Middle frontal gyrus (tissue), 1 donor: ENCODE data around the gene CHRND.

ENCODE experiments used
- DNase-seq: peaks from one replicate; pipeline ENCODE4 v3.0.0-alpha.2; 2015; ENCODE audit warnings: low spot score; ENCODE audit errors: extremely low spot score

Gene CHRND

DNA sequence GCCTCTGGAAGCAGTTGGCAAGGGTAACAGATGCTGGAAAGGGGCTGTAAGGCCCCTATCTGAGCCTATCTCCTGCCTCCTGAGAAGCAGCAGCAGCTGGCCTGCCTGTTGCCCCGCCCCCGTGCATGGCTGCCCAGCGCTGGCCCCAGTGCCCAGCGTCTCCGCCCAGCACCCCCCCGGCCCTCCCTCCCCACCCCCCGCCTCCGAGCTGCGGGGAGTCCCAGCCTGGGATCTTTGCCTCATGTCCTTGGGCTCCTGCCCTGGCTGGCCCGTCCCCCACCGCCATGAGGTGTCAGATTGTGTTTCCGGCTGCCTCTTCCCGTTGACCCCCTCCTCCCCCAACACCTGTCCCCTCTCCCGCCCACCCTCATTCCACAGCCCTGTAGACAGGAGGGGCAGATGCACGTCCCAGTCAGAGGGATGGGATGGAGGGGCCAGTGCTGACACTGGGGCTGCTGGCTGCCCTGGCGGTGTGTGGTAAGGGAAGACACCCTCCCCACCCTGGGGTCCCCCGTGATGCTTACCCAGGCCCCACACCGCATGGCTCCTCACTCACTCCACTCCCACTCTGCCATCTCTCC, at the start of gene CHRND:
TSS of gene CHRND (plus strand) at position 370 of the 581 bp plus-strand sequence. CDS start at position 426, 56 bp downstream.
- no peak for DNase-seq

DNA sequence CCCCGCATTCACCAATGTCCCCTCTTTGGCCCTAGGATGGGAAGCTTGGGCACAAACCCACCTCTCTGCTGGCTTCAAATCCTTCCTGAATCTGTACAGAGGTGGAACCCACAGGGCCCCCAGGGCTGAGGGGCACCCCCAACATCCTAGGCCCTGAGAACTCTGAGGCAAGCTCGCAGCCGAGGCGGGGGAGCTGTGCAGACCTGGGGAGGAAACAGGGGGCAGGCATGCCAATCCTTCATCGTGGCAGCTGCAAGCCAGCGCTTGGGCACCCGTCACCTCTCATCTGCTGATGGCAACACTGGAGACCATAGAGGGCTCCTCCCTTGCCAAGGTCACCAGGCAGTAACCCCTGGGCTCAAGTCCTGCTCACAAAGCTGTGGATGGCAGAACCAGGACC, 49.2 kb upstream of the CHRND start:
- no peak for DNase-seq

DNA sequence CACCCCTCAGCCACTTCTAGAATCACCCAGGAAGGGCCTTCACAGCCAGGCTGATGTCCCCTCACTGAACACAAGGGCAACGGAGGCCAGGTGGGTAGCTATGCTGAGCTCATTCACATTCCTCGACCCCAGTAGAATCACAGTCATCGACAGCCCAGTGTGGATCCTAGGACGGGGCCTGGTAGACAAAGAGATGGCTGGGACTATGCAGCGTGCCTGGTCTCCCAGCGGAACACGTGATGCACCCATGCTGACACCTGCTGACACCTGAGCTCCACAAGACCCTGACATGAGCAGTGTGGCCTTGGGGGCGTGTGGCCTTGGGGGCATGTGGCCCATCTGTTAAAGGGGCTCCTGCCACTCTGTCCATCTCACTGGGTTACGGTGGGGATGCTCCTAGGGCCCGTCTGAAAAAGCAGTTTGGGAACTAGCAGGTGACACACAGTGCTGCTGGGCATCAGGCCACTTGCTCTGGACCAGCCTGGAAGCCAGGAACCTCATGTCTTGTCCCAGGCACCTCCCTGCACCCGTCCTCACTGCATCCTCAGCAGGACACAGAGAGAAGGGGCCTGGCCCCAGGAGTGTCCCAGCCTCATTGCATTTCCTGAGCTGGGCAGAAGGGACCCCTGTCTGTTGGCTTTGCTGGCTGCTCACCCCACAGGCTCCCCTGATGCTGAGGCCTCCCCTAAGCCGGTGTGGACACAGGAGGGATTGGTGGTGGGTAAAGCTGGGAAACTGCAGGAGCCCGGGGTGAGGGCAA, 48.0 kb upstream of the CHRND start:
- DNase-seq: no peak

DNA sequence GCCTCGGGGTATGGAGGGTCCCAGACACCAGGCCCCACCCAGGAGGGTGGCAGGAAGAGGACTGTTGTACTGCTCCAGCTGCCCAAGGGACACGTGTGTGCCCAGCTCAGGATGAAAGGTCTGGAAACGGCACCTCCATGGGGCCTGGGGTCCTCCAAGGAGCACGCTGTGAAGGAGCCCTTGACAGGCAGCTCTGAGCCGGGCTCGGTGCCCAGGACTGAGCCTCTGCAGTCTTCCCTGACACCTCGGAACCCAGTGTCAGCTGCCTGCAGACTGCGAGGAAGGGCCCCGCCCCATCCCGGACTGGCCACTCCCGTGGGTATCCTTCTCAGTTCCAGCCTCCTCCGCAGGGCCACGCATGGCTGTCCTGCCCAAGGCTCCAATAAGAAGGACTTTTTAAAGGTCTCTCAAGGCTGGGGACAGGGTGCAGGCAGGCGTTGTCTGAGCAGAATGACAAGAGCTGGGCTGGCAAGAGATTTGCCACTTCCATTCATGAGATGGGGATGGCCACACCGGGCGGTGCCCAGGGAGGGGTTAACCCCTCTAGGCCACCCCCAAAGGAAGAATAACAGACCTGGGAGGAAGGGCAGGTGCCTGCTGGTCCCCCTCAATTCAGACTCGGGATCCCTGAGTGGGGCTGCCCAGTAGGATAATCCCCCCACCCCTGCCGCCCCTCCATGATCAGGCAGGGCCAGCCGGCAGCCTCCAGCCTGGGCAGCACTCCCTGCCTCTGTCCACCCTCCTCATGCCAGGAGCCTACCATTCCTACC, 47.2 kb upstream of the CHRND start:
- no peak for DNase-seq

DNA sequence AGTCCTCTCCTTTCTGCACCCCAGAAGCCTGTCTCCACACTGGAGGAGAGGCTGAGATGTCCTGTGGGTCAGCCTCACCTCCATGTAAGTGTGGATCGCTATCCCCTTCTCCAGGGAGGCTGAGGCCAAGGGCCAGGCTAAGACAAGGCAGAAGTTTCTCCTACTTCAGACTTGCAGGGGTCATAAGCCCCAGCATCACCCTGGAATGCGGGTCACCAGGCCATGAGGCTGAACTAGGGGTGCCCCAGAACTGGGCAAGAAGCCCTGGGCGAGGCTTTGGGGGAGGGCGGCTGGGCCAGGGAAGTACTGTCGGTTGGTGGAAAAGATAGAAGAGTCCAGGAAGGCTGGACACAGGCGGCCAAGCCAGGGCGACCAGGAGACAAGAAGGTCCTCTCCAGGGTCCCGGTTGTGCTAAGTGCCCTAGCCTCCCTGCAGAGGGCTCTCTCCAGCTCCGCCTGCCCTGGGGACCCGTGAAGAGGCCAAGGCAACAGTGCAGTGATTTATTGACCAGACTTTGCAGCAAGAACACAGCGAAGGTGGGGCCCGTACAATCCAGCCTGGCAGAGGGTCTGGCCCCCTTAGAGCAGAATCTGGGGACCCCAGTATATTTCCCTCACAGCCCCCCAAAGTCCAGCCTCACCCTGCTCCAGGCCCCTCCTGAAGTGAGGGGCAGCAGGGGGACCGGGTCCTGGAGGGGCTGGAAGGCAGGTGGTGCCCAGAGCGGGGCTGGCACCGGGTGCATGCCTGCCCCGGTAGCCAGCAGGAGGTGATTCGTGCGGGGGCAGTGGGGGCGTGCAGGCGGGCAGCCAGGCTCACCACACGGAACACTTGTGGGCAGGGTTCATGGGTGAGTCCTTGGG, 46.4 kb upstream of the CHRND start:
- DNase-seq: no peak

DNA sequence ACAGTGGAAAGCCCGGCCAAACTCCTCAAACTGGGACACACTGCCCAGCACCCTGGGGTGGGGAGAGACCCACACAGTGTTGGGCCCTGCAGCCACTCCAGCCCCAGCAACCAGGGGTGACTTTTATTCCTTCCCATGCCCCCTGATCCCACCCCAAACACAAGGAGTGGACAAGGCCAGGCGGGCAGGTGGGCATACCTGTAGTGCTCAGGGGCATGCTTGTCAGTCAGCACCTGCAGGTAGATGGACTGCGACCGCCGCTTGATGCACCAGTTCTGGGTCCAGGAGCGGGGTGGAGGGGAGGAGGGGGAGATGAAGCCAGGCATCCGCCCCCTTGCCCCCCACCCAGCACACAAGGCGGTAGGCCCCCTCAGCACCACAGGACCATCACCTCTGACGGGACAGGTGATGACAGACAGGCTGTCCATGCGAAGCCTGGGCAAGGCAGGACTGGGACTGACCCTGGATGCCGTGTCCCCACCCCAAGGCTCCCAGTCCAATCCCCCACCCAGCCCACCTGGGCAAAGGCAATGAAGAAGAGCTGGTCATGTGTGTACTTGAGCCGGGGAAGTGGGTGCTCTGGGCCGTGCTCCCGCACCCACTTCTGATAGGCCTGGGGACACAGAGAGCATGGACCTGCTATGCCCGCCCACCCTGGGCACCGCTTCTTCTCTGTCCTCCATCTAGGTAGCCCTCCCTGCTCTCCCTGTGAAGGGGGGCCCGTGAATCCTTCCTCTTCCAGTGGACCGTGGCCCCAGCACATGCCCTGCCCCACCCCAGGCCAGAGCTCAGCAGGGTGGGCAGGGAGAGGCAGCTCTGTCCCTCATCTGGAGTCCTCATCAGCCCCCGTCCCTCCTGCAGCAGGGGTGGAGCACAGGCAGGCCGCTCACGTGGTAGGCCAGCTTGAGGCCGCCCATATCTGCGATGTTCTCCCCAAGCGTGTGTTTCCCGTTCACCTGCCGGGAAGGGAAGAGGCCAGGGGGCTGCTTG, 45.5 kb upstream of the CHRND start:
- DNase-seq: no peak

DNA sequence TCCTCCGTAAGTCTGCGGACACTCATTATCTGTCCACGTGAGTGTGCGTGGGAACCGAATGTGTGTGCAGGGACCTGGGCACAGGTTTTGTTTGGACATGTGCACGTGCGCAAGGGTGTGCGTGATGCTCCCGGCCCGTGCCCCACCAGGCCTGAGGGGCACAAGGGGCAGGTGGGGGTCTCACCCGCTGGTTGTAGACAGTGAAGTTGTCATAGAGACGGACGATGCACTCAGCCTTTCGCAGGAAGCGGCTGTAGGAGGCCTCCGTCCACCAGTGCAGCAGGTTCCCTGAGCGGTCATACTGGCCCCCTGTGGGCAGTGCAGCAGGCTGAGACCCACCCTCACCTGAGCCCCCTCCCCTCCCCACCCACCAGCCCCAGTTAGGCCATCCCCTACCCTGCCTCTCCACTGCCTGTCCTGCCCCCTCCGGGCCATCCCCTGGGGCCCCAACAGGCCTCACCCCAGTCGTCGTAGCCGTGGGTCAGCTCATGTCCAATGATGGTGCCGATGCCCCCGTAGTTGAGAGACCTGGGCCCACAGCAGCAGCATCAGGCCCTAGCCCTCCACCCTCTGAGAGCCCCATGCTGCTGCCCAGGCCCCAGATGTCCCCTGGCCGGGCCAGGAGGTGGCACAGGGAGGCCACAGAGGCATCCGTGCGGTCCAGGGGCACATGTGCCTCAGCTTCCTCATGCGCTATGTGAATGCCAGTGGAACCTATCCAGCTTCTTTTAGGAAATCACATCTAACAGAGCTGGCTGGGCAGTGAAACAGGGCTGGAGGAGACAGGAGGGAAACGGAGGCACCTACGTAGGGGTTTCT, 44.4 kb upstream of the CHRND start:
- DNase-seq: no peak

DNA sequence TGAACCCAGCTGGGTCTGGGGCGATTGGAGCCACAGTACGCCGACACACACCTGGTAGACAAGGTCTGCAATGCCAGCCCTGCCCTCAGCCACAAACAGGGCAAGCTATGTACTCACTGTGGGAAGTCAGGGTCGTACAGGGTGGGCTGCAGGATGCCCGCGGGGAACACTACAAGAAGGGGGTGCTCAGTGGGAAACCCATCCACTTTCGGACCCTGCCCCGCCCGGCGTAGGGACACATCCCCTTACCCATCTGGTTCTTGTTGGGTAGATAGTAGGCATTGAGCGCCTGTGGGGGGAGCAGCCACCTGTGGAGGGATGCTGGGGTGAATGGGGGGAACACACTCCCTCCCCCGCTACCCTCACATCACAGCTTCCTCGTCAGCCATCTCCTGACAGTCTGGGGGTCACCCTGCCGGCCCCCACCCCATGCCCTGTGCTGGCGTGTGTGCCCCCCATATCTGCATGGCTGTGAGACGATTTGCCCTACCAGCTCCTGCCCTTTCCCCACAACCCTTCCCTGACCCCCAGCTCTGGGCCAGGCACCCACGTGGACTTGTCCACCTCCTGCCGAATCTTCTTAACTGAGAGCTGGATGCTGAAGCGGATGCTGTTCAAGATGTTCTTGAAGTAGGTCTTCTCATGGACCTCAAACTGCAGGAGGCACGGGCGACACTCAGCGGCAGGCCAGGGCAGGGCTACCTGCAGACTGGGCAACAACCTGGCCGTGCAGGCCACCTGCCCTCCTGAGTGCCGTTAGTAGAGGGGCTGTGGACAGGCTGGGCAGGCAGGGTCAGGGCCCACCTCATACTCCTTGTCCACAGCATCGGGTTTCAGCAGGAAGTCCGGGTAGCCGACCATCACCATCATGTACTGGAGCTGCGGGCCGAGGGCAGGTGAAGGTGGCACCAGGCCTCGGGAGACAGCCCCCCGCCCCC, 43.4 kb upstream of the CHRND start:
- DNase-seq: no peak

DNA sequence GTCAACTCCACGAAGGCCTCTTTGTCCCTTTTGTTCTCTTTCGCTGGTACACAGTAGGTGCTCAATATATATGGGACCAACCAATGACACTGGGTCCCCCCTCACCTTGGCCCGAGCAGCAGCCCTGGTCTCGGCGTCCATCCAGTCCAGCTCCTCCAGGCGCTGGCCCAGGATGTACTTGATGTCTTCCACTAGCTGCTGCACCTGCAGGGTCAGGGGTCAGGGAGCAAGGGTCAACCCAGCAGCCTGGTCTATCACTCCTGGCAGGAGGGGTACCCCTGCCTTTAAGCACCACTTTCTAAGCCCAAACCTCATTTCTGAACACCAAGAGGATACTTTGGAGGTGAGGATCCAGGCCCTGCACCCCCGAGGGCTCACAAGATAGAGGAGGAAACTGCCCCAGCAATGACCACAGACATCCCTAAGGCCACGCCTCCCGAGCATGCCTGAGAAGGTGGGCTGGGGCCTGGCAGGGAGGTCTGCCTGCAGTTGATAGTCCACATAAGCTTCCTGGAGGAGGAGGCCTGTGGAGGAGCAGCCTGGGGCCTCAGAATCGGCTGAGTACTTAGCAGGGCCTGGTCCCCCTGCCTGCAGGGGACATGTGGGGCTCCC, 42.5 kb upstream of the CHRND start:
- DNase-seq: no peak

DNA sequence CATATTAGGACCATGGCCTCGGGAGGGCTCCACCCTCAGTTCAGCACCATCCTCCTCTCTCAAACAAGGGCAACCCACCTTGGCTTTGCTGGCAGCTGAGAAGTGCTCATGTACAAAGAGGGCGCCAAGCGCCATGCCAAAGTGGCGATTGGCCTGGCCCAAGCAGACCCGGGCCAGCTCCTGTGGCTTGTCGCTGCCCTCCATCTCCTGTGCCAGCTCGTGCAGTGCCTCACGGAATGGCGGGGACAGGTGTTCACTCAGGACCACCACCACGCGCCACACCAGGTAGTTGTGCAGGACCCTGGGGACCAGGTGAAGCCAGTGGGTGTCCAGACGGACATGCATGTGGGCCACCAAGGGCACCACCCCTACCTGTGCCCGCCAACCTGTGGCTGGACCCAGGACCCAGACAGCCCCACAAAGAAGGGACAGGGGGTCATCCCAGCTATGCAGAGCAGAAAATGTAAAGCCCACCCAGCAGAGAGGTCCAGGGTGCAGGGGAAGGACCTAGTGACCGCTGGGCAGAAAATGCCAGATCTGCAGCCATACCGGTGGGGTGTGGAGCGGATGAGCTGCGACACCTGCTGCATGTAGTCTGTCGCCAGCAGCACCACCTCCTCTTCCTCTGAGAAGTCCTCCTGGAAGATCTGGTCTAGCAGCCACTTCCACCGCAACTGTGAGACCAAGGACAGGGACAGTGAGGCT, 41.9 kb upstream of the CHRND start:
- no peak for DNase-seq

DNA sequence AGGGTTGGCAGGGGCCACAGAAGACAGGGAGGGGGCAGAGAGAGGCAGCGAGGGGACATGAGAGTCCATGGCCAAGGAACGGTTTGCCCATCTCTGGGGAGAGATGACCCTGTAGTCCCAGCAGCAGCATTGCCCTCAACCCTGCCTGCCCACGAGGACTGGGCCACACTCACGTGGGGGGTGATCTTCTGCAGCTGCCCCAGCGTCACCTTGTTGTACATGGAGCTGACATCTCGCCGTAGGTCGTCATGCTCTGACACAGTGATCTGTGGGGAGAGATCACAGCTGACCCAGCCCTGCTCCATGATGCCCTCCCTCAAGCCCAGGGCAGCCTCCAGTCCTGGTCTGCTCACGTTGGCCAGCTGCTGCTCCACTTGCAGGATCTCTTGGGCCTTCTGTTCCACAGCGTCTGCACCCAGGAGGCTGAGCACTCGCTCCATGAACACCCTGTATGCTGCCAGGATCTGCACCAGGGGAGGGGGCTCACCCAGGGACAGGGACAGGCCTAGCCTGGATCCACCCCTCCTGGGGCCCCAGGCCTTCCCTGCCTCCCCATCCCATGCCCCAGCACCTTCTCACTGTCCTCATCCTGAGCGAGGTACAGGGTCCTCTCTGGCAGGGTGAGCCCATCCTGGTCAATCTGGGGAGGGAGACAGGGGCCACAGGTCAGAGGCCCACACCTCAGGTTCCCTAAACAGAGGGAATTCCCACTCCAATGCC, 41.2 kb upstream of the CHRND start:
- no peak for DNase-seq

DNA sequence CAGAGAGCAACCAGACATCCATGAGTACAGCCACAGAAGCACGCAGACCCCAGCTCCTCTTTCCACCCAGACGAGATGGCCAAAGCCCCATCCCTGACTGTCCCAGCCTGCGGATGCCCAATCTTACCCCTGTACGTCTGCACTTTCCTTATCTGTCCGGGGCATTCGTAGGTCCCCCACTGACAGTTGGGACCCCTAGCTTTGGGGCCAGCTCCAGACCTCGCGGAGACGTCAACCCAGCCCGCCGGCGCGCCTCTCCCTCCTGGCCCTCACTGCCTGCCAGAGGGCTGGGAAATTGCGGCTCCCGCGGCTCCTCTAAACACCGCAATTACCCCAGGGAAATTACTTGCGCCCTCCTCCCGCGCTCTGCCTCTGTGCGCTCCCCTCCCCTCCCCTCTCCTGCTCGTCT, 40.6 kb upstream of the CHRND start:
- DNase-seq: no peak

DNA sequence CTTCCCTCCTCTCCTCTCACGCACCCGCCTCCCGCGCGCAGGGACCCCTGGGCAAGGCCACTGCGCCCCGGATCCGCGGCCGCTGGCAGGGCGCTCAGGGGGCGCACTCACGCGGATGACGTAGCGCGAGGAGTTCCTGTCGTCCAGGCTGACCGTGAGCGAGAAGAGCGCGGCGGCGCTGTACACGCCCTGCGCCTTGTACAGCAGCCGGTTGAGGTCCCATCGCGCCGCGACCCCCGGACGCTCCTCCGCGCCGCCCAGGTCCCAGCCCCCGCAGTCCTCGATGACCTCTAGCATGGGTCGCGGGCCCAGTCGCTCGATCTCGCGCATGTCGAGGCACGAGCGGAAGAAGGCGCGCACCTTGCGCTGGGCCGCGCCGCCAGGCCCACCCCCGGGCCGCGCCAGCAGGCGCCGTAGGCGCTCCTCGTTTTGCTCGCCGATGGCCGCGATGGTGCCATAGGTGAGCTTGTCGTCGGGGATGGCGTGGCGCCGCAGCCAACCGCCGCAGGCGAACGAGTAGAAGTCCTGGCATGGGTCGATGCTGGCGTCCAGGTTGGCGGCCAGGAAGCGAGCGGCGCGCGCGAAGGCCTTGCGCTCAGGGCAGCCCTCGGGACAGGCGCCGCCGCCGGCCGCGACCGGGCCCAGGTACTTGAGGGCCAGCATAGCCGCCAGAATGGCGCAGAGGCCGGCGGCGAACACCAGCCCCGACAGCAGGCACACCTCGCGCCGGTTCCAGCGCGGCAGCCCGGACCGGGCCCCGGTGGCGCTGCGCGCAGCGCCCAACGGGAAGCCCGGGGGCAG, 40.0 kb upstream of the CHRND start:
- DNase-seq: no peak

DNA sequence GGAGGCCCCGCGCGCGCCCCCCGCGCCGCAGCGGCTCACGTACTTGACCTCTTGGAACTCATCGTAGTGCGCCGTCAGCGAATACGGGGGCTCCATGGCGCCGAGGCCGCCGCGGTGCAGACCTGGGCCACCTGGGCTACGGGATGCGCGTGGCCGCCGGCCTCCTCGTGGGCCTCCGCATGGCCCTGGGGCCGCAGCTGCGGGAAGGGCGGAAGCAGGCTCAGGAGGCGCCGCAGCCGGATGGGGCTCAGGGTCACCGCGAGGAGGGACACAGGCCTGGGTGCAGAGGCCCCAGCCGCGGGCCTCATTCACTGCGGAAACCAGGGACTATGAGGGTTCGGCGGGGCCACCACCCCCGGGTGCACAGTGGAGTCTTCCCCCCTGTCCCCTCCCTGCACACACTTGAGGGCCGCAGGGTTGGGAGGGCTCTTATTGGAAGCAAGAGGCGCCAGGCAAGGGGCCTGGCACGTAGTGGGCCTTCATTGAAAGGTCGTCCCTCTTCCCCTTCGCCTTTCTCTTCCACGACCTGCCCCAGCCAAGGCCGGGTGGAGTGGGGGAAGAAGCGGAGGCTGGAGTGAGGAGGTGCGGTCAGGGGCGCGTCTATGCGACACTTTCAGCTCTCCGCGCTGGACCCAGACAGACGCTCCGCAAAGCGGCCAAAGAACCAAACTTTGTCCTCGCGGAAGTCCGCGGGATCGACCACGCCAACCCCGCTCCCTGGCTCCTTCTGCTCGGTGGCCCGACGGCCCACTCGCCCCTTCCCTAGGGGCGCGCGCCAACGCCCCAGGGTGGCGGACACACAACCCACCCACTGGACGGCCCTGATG, 39.2 kb upstream of the CHRND start:
- no peak for DNase-seq
